ENCODE data around the gene CCNL2. TPM values are rescaled to one million over a fixed set of nuclear protein-coding genes. Genes with fewer than 3 reads are reported as not detected.
"Not testable (repeated sequence)": the region's sequence is repeated elsewhere in the genome, so short reads cannot be mapped to it uniquely, and the experiment has no call there.

CCNL2 gene
- total RNA-seq, 2 experiments from 2014 or later = 120 to 124 TPM

- no peaks in the 10 kb centered on the region for H3K9me3 Mint-ChIP-seq (ENCODE audit: low read depth)
- DNase-seq = no peak
- no peak overlapping the region for H3K4me3 Mint-ChIP-seq
- CTCF ChIA-PET = no interaction called here
- peaks cover 21% of the 10 kb centered on the region for H3K4me1 Mint-ChIP-seq
- no peaks in the 10 kb centered on the region for H3K27me3 Mint-ChIP-seq
- no peak for ATAC-seq
- no peak overlapping the region for H3K27ac Mint-ChIP-seq
- peaks cover 77% of the 10 kb centered on the region for H3K36me3 Mint-ChIP-seq
Observed at GRCh38 chr1:1393428-1393827, 5.7 kb downstream of the CCNL2 start.

GRCh38 chr1:1393014-1393413 lies 6.1 kb downstream of the CCNL2 start:
- Mint-ChIP-seq H3K9me3 (ENCODE audit: low read depth) (no peaks in the 10 kb centered on the region), H3K27me3 (no peaks in the 10 kb centered on the region), H3K27ac (no peak overlapping the region), H3K4me1 (peaks cover 17% of the 10 kb centered on the region), H3K36me3 (peaks cover 78% of the 10 kb centered on the region), H3K4me3 (no peak overlapping the region)
- DNase-seq (no peak), ATAC-seq (no peak)
- CTCF ChIA-PET = no interaction called here

GRCh38 chr1:1391225-1391624 lies 7.9 kb downstream of the CCNL2 start:
- no peak overlapping the region for H3K4me3 Mint-ChIP-seq
- DNase-seq (no peak), ATAC-seq (no peak)
- CTCF ChIA-PET = interaction anchor here (0.6 to 2.8 kb wide), 4 partner anchors 8 to 198 kb away, joined by 3 to 10 read pairs (median 4); partner anchors contain the start of genes CCNL2 and MRPL20
- no peak overlapping the region for H3K27ac Mint-ChIP-seq
- peaks cover 7% of the 10 kb centered on the region for H3K4me1 Mint-ChIP-seq
- H3K9me3 Mint-ChIP-seq (ENCODE audit: low read depth) = no peaks in the 10 kb centered on the region
- H3K36me3 Mint-ChIP-seq = peaks cover 78% of the 10 kb centered on the region
- H3K27me3 Mint-ChIP-seq = no peaks in the 10 kb centered on the region

- Mint-ChIP-seq H3K4me1 (peaks cover 6% of the 10 kb centered on the region), H3K4me3 (no peak overlapping the region), H3K9me3 (ENCODE audit: low read depth) (no peaks in the 10 kb centered on the region), H3K27ac (no peak overlapping the region), H3K36me3 (peaks cover 81% of the 10 kb centered on the region), H3K27me3 (no peaks in the 10 kb centered on the region)
- DNase-seq (no peak), ATAC-seq (no peak)
- CTCF ChIA-PET = interaction anchor here (0.6 to 2.8 kb wide), 2 partner anchors 9 to 197 kb away, joined by 3 to 10 read pairs; partner anchors contain the start of gene CCNL2
Observed at GRCh38 chr1:1390675-1391074, 8.5 kb downstream of the CCNL2 start.

GRCh38 chr1:1388078-1388472 lies 11.1 kb downstream of the CCNL2 start:
- Mint-ChIP-seq H3K4me3 (no peak overlapping the region), H3K36me3 (peaks cover 60% of the 10 kb centered on the region), H3K27ac (no peak overlapping the region), H3K4me1 (no peaks in the 10 kb centered on the region), H3K27me3 (no peaks in the 10 kb centered on the region), H3K9me3 (ENCODE audit: low read depth) (no peaks in the 10 kb centered on the region)
- CTCF ChIA-PET = interaction anchor here (0.8 to 1.2 kb wide), 2 partner anchors 11 to 16 kb away, joined by 3 to 4 read pairs; no protein-coding TSS in a partner anchor
- no peak for ATAC-seq
- no peak for DNase-seq

- DNase-seq = no peak
- CTCF ChIA-PET = interaction anchor here (0.8 to 1.3 kb wide), 2 partner anchors 12 to 16 kb away, joined by 3 to 4 read pairs; partner anchors contain the start of gene AURKAIP1
- no peaks in the 10 kb centered on the region for H3K9me3 Mint-ChIP-seq (ENCODE audit: low read depth)
- no peaks in the 10 kb centered on the region for H3K27me3 Mint-ChIP-seq
- peaks cover 54% of the 10 kb centered on the region for H3K36me3 Mint-ChIP-seq
- H3K4me3 Mint-ChIP-seq = no peak overlapping the region
- ATAC-seq = no peak
- H3K4me1 Mint-ChIP-seq = no peaks in the 10 kb centered on the region
- no peak overlapping the region for H3K27ac Mint-ChIP-seq
Observed at GRCh38 chr1:1387098-1388077, 11.7 kb downstream of the CCNL2 start.

- no peak for DNase-seq
- no peak for ATAC-seq
- H3K27ac Mint-ChIP-seq = no peak overlapping the region
- no peaks in the 10 kb centered on the region for H3K4me1 Mint-ChIP-seq
- H3K27me3 Mint-ChIP-seq = no peaks in the 10 kb centered on the region
- H3K36me3 Mint-ChIP-seq = peaks cover 42% of the 10 kb centered on the region
- CTCF ChIA-PET = interaction anchor here (1.3 kb wide), 1 partner anchor 11 kb away, joined by 4 read pairs; the partner anchor contains the start of gene AURKAIP1
- H3K9me3 Mint-ChIP-seq (ENCODE audit: low read depth) = no peaks in the 10 kb centered on the region
- H3K4me3 Mint-ChIP-seq = no peak overlapping the region
Observed at GRCh38 chr1:1385931-1386330, 13.2 kb downstream of the CCNL2 start.

GRCh38 chr1:1385339-1385738 lies 13.8 kb downstream of the CCNL2 start:
- DNase-seq; H3K9me3 Mint-ChIP-seq (ENCODE audit: low read depth); H3K4me1 Mint-ChIP-seq; H3K27me3 Mint-ChIP-seq; H3K27ac Mint-ChIP-seq; H3K4me3 Mint-ChIP-seq; ATAC-seq: not testable (repeated sequence)
- CTCF ChIA-PET = interaction anchor here (0.6 kb wide), 1 partner anchor 10 kb away, joined by 4 read pairs; the partner anchor contains the start of gene AURKAIP1
- peaks cover 36% of the 10 kb centered on the region for H3K36me3 Mint-ChIP-seq

GRCh38 chr1:1381294-1381693 lies 17.8 kb downstream of the CCNL2 start:
- Mint-ChIP-seq H3K36me3 (peaks cover 5% of the 10 kb centered on the region), H3K27me3 (no peaks in the 10 kb centered on the region), H3K4me1 (peaks cover 5% of the 10 kb centered on the region), H3K9me3 (ENCODE audit: low read depth) (no peaks in the 10 kb centered on the region), H3K4me3 (no peak overlapping the region), H3K27ac (no peak overlapping the region)
- DNase-seq (no peak), ATAC-seq (no peak)
- CTCF ChIA-PET = interaction anchor here (1.1 kb wide), 1 partner anchor 10 kb away, joined by 3 read pairs; no protein-coding TSS in a partner anchor

- Mint-ChIP-seq H3K27me3 (no peaks in the 10 kb centered on the region), H3K9me3 (ENCODE audit: low read depth) (no peaks in the 10 kb centered on the region), H3K4me1 (peaks cover 8% of the 10 kb centered on the region), H3K27ac (no peak overlapping the region), H3K36me3 (peaks cover 1% of the 10 kb centered on the region), H3K4me3 (no peak overlapping the region)
- CTCF ChIA-PET = no interaction called here
- DNase-seq (no peak), ATAC-seq (no peak)
Observed at GRCh38 chr1:1380860-1381259, 18.3 kb downstream of the CCNL2 start.

- H3K4me1 Mint-ChIP-seq = peaks cover 25% of the 10 kb centered on the region
- no peaks in the 10 kb centered on the region for H3K27me3 Mint-ChIP-seq
- DNase-seq = no peak
- H3K9me3 Mint-ChIP-seq (ENCODE audit: low read depth) = no peaks in the 10 kb centered on the region
- CTCF ChIA-PET = interaction anchor here (0.7 to 2.3 kb wide), 3 partner anchors 11 to 714 kb away, joined by 3 to 7 read pairs (median 4); partner anchors contain the start of gene CCNL2
- H3K27ac Mint-ChIP-seq = no peak overlapping the region
- peaks cover 7% of the 10 kb centered on the region for H3K36me3 Mint-ChIP-seq
- no peak overlapping the region for H3K4me3 Mint-ChIP-seq
- no peak for ATAC-seq
Observed at GRCh38 chr1:1377540-1378205, 21.5 kb downstream of the CCNL2 start.

GRCh38 chr1:1376551-1377226 lies 22.4 kb downstream of the CCNL2 start:
- no peak for DNase-seq
- Mint-ChIP-seq H3K27me3 (no peaks in the 10 kb centered on the region), H3K36me3 (peaks cover 7% of the 10 kb centered on the region), H3K4me1 (peaks cover 32% of the 10 kb centered on the region), H3K4me3 (peak overlapping the region; percentile 84), H3K27ac (peak overlapping the region; percentile 78), H3K9me3 (ENCODE audit: low read depth) (no peaks in the 10 kb centered on the region)
- no peak for ATAC-seq
- CTCF ChIA-PET = interaction anchor here (1.6 to 2.3 kb wide), 2 partner anchors 12 to 23 kb away, joined by 4 to 7 read pairs; partner anchors contain the start of gene CCNL2
